Myocyte (in vitro differentiated cells): ENCODE results near the gene TNNI2. TPM values are rescaled to one million over a fixed set of nuclear protein-coding genes. Genes with fewer than 3 reads are reported as not detected.

Experiments used
- DNase-seq: peaks from one replicate; pipeline ENCODE4 v3.0.0-alpha.2; 2012; ENCODE audit warnings: low read depth
- total RNA-seq: library from RNA; depleted of rRNA; stranded (reverse); fragments of >200 nt; gene quantifications from 2 replicates; pipeline ENCODE4 v1.2.3, GENCODE V29; 2014

The TNNI2 gene
- total RNA-seq, 1 donor from 2014 or later = 432 TPM

DNA sequence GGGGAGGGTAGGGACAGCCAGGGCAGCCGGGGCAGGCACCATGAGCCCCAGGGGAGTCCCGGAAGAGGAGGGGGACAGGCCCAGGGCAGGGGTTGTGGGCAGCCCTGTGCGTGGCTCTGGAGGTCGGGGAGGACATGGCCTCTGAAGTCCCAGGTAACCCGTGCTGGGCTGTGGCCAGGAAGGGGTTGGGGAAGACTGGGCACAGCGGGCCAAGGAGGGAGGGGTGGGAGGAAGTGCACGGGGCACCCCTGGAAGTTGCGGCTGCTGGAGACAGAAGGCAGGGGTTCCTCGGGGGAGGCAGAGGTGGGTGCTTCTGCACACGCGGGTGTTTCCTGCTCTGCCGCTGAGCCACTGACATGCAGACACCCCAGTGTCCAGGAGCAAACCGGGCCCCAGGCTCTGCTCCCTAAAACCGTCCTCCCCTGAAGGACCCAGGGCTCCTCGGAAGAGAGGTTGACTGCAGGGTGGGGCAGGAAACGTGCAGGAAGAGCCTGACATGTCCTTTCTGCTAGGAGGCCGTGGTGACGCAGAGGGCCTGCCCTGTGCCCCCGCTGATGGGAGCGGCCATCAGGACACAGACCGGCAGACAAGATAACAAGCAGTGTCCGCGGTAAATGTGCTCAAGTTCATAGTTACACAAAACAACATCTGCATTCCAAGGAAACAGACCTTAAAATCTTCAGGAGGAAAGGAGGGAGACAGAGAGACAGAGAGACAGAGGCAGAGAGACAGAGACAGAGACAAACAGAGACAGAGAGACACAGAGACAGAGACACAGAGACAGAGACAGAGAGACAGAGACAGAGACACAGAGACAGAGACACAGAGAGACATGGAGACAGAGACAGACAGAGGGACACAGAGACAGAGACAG lies 5.7 kb downstream of the TNNI2 start:
- DNase-seq = no peak

DNA sequence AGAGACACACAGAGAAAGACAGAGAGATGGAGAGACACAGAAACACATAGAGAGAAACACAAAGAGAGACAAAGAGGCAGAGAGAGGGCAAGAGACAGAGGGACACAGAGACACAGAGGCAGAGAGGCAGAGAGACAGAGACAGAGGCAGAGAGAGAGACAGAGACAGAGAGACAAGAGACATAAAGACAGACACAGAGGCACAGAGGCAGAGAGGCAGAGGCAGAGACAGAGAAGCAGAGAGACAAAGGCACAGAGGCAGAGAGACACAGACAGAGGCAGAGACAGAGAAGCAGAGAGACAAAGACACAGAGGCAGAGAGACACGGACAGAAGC lies 6.3 kb downstream of the TNNI2 start:
- DNase-seq = no peak

GRCh38 chr11:1845561-1846452 lies 7.0 kb downstream of the TNNI2 start:
- no peak for DNase-seq

DNA sequence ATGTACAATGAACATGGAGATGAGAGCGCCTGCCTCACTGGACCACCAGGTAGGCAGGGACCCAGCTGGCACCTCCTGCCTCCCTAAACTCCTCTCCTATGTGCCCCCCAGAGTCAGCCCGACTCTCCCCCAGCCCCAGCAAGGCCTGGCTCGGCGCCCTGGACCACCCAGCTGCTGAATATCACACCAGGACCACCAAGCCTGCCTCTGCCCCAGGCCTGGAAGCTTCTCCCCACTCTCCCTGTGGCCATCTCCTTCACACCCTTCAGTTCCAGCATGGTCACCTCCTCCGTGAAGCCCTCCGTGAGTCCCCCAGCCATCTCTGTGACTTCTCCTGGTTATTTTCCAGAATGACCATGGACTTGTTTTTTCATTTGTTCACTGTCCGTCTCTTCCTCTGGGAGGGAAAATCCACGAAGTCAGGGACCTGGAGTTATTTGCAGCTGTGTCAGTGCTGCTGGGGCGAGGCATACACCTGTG lies 7.7 kb downstream of the TNNI2 start:
- no peak for DNase-seq

DNA sequence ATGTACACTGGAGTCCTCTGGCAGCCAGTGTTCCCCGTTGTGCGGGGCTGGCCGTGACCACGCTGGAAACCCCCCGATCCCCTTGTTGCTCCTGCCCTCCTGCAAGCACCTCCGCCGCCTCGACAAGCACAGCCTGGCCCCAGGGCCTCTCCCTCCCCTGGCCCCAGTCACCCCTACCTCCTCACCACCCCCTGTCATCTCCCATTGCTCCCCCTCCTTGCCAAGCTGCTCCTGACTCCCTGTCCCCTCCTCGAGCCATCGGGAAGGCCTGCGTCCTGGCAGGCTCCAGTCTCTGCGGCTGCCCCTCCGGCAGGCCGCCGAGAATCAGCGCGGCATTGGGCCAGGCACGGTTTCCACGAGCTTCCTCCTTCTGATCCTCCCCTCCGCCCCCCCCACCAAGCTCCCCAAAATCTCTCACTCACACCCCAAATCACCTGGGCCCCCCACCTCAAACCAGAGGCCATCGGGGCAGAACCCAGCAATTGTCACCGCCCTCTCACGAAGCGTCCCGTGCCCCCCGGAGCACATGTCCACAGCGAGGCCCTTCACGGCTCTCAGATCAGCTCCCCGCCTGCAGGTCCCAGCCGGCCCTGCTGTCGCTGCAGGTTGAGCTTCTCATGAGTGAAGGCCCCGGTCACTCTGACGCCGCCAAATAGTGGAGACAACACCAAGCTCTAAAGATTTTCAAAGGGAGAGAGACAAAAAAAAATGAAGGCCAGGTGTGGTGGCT lies 8.4 kb downstream of the TNNI2 start:
- DNase-seq = no peak

- no peak for DNase-seq
Observed at GRCh38 chr11:1847926-1848639, 9.3 kb downstream of the TNNI2 start.

DNA sequence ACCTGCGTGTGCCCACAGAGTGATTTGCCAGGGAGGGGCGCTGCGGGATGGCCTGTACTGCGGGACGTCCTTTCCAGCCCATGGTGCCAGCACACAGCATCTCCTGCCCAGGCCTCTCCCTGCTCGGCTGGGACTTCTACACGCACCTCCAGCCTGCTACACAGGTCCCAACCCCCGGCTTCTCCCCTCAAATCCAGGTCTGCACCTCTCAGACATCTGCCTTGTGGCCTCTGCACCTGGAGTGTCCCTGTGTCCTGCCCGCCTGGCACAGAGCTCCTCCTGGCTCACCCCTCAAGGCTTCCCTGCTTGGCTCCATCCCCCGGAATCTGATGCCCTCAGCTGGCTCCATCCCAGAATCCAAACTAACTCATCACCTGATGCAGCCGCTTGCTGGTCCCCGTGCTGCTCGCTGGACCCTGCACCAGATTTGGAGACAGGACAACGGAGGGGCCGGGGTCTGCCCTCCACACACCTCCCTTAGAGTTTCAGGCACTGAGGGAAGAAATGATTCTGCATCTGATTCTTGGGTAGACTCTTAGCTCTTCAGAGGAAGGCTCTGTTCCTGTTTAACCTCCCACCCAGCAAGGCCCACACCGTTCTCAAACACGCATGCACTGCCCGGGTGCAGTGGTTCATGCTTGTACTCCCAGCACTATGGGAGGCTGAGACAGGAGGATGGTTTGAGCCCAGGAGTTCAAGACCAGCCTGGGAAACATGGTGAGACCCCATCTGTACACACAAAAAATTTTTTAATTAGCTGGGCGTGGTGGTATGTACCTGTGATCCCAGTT lies 10.1 kb downstream of the TNNI2 start:
- no peak for DNase-seq

DNA sequence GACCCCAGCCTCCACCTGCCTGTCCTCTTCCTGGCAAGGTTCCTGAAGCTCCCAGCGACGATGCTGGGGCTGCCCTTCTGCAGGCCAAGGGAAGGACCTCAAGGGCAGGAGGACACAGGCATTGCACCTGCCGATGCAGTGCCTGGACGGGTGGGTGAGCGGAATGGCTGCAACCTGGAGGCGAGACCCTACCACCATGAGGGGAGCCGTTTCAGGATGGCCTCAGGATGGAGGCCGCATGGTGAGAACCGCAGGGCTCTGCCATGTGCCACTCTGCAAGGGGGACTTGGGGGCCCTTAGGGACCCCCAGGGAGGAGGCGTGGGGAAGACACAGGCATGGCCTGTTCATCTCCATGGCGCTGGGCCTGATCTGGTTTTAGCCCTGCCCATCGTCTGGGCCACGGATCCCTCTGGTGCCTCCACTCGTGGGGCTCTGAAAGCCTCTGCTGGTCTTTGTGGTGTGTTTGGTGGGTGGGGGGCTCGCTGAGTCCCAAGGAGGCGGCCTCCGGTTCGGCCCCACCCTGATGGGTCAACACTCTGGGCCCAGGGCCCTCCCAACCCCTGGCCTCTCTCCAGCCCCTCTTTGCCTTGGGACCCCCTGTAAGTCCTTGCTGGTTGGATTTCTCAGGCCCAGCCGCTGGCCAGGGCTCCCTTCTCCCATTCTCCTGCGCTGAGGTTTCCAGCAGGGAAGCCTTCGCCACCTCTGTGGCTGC lies 12.8 kb downstream of the TNNI2 start:
- no peak for DNase-seq

- DNase-seq = no peak
Observed at GRCh38 chr11:1852271-1852876, 13.6 kb downstream of the TNNI2 start.

DNA sequence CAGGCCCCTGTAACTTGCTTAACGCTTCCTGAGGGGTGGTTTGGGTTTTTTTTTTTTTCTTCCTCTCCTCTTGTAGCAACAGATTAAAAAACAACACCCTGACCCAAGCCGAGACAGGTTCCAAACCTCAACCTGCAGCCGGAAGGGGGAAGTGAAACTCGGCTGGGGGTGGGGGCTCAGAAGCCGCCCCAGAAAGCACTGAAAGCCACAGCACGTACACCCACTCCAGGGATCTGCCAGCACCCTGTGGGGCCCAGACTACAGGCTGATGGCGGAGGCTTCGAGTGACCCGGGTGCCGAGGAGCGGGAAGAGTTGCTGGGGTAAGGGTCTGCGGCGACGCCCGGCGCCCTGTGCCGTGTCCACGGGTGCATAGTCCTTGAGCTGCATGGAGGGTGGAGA lies 14.1 kb downstream of the TNNI2 start, which contains the start of gene LSP1:
Gene LSP1, plus strand, starts transcription at position 208 of the 400 bp plus-strand sequence. Its CDS starts 61 bp downstream, at position 269.
- no peak for DNase-seq

DNA sequence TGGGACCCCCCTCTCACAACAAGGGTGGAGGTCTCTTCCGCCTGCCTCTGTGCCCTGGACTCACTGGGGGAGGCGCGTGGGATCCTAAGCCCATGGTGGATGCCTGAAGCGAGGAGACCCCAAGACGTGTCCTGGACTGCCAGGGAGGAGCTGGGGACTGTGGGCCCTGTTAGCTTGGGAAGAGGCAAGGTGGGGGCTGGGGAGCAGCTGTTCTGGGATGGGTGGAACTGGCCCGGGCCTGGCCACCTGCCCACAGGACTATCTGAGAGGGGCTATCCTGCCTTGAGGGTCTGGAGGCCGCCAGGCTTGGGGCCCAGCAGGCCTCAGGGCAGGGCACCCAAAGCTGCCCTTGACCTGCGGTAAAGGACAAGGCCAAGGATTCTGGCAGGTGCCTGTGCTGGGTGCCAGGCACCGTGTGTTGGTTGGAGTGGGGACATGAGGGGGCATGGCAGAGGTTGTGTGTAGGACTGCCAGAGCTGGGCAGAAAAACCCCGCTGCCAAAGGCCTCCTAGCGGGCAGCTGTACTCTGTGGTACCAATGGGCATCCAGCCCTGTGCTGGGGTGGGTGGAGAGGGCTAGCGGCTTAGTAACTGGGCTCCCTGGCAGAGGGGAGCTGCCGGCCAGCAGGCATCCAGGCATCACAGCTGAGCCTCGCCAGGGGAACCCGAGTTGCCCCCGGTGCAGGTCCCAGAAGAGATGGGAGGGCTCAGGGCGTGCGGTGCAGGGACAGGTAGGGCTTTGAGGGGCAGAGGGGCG lies 14.8 kb downstream of the TNNI2 start:
- DNase-seq = no peak

GRCh38 chr11:1854132-1854948 lies 15.6 kb downstream of the TNNI2 start:
- peak; percentile 52 for DNase-seq

GRCh38 chr11:1854949-1855885 lies 16.4 kb downstream of the TNNI2 start:
- no peak for DNase-seq

- DNase-seq = no peak
Observed at GRCh38 chr11:1855886-1856265, 17.1 kb downstream of the TNNI2 start.

- DNase-seq = no peak
Observed at GRCh38 chr11:1856306-1857005, 17.7 kb downstream of the TNNI2 start.
